NCI-H82 (cell line): ENCODE measurements around the gene PROCA1.

Source experiments
- DNase-seq: peaks from one replicate; lab custom pipeline; 2025; lab: John Stamatoyannopoulos, UW

Gene PROCA1

GRCh38 chr17:28711723-28712031 lies at the start of gene PROCA1:
Gene PROCA1, minus strand, starts transcription at chr17:28711888. Its CDS starts 228 bp downstream, at chr17:28711660.
- no peak for DNase-seq

- no peak for DNase-seq
Observed at GRCh38 chr17:28760601-28761562, 49.2 kb upstream of the PROCA1 start.

GRCh38 chr17:28759256-28759865 lies 47.7 kb upstream of the PROCA1 start:
- DNase-seq: no peak

- DNase-seq: no peak
Observed at GRCh38 chr17:28758411-28759121, 46.9 kb upstream of the PROCA1 start.

- DNase-seq: no peak
Observed at GRCh38 chr17:28756049-28756804, 44.5 kb upstream of the PROCA1 start.

- no peak for DNase-seq
Observed at GRCh38 chr17:28755486-28755885, 43.8 kb upstream of the PROCA1 start.

- no peak for DNase-seq
Observed at GRCh38 chr17:28751600-28752366, 40.1 kb upstream of the PROCA1 start.

GRCh38 chr17:28750178-28751047 lies 38.7 kb upstream of the PROCA1 start:
- DNase-seq: peak; percentile 98

- no peak for DNase-seq
Observed at GRCh38 chr17:28749516-28750177, 38.0 kb upstream of the PROCA1 start.

- no peak for DNase-seq
Observed at GRCh38 chr17:28748852-28749515, 37.3 kb upstream of the PROCA1 start.

- no peak for DNase-seq
Observed at GRCh38 chr17:28747801-28748750, 36.4 kb upstream of the PROCA1 start.

- no peak for DNase-seq
Observed at GRCh38 chr17:28747051-28747691, 35.5 kb upstream of the PROCA1 start.

- peak; percentile 95 for DNase-seq
Observed at GRCh38 chr17:28746611-28747050, 34.9 kb upstream of the PROCA1 start.

- no peak for DNase-seq
Observed at GRCh38 chr17:28745786-28746411, 34.2 kb upstream of the PROCA1 start.

GRCh38 chr17:28744972-28745785 lies 33.5 kb upstream of the PROCA1 start:
- DNase-seq: peak; percentile 82
